Measurements from ENCODE around the gene KIR3DL2.
"Not testable (repeated sequence)": the region's sequence is repeated elsewhere in the genome, so short reads cannot be mapped to it uniquely, and the experiment has no call there.

The KIR3DL2 gene

DNA sequence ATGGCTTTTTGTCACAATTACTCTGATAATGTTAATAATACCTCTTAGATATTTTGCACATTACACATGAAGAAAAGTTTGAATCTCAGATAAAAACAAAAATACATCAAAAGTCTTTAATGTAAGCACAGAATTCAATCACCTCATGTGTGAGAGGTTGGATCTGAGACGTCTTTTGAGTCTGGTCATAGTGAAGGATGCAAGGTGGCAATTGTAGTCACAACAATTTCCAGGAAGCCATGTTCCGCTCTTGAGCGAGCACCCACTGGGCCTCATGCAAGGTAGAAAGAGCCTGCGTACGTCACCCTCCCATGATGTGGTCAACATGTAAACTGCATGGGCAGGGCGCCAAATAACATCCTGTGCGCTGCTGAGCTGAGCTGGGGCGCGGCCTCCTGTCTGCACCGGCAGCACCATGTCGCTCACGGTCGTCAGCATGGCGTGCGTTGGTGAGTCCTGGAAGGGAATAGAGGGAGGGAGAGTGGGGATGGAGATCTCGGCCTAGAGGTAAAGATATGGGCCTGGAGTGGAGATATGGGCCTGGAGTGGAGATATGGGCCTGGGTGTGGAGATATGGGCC lies at the start of gene KIR3DL2:
KIR3DL2 (plus strand) TSS at position 383 of the 580 bp plus-strand sequence; CDS start at position 416, 33 bp downstream.
- H3K27ac Mint-ChIP-seq; H3K27me3 Mint-ChIP-seq; H3K9me3 Mint-ChIP-seq; H3K36me3 Mint-ChIP-seq (ENCODE audit: low read depth); H3K4me1 Mint-ChIP-seq (ENCODE audit: low read depth); H3K4me3 Mint-ChIP-seq: not testable (repeated sequence)

DNA sequence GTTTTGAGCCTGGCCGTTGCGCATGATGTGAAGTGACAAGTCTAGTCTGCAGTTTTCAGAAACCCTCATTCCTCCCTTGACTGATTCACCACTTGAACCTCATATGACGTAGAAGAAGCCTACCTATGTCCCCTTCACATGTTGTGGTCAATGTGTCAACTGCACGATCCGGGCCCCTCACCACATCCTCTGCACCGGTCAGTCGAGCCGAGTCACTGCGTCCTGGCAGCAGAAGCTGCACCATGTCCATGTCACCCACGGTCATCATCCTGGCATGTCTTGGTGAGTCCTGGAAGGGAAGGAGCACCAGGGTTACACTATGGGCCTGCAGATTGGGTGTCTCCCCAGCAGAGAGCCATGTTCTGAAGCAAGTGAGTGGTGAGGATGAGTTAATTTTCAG lies 46.8 kb upstream of the KIR3DL2 start, which contains the start of gene KIR2DL4:
KIR2DL4 (plus strand) TSS at position 201 of the 400 bp plus-strand sequence; CDS start at position 243, 42 bp downstream.
- no peak within 1 kb of the TSS for H3K4me3 Mint-ChIP-seq
- H3K4me1 Mint-ChIP-seq (ENCODE audit: low read depth), result no peaks in the 10 kb centered on the region
- H3K36me3 Mint-ChIP-seq (ENCODE audit: low read depth), result no peaks in the 10 kb centered on the region
- peaks cover 30% of the 10 kb centered on the region for H3K27me3 Mint-ChIP-seq
- H3K27ac Mint-ChIP-seq, result no peak within 1 kb of the TSS
- H3K9me3 Mint-ChIP-seq, result peaks cover 5% of the 10 kb centered on the region

DNA sequence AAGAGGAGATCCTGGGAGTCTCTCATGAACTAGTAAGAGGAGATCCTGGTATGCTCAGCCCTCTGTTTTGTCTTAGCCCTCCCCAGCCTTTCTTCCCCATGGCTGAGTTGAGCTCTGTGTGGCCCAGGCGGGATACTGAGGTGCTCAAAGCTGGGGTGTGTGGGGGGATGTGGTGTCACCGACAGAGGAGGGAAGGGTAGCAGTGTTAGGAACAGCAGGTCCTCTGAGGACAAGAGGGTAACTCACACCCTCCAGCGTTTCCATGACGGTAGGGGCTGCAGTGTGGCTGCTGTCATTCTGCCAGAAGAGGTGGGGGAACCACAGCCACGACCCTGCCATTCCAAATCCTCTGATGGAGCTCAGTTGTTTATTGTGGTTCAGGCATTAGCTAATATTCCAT lies 46.1 kb upstream of the KIR3DL2 start:
- no peaks in the 10 kb centered on the region for H3K4me1 Mint-ChIP-seq (ENCODE audit: low read depth)
- no peak overlapping the region for H3K27ac Mint-ChIP-seq
- no peak overlapping the region for H3K4me3 Mint-ChIP-seq

DNA sequence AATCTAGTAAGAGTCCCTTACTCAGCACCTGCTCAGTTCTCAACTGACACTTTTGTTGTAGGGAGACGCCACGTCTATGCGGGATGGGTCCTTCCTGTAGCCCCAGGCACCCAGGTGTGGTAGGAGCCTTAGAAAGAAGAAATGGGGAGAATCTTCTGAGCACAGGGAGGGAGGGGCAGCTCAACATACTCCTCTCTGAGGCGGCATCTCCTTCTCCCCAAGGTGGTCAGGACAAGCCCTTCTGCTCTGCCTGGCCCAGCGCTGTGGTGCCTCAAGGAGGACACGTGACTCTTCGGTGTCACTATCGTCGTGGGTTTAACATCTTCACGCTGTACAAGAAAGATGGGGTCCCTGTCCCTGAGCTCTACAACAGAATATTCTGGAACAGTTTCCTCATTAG lies 45.7 kb upstream of the KIR3DL2 start:
- Mint-ChIP-seq H3K4me1 (ENCODE audit: low read depth) (no peaks in the 10 kb centered on the region), H3K36me3 (ENCODE audit: low read depth) (no peaks in the 10 kb centered on the region), H3K27me3 (peaks cover 20% of the 10 kb centered on the region), H3K4me3 (no peak overlapping the region), H3K9me3 (peaks cover under 1% of the 10 kb centered on the region), H3K27ac (no peak overlapping the region)

More for the DNA sequence above, 46.1 kb upstream of the KIR3DL2 start:
- H3K9me3 Mint-ChIP-seq, result peaks cover 5% of the 10 kb centered on the region
- H3K36me3 Mint-ChIP-seq (ENCODE audit: low read depth), result no peaks in the 10 kb centered on the region
- peaks cover 23% of the 10 kb centered on the region for H3K27me3 Mint-ChIP-seq

DNA sequence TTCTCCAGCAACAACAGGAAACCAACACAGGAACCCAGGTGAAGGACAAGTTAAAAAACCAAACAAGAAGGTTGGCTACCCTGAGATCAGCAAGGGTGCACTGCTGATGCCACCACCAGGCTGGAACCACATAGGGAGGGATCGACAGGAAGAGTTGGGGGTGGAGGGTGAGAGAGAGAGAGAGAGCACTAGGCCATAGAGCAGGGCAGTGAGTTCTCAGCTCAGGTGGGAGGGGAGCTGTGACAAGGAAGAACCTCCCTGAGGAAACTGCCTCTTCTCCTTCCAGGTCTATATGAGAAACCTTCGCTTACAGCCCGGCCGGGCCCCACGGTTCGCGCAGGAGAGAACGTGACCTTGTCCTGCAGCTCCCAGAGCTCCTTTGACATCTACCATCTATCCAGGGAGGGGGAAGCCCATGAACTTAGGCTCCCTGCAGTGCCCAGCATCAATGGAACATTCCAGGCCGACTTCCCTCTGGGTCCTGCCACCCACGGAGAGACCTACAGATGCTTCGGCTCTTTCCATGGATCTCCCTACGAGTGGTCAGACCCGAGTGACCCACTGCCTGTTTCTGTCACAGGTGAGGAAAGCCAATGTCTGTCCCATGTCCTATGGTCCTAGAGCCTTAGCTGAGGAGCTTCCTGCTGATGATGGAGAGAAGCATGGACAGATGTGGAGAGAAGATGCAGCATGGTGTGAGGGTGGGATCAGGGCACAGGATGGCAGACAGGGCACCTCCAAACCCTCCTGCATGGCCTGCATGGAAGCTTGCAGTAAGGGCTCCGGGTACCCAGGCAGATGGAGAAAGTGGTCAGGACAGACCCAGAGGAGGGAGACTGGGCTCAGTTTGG lies 44.4 kb upstream of the KIR3DL2 start:
- no peak overlapping the region for H3K27ac Mint-ChIP-seq
- no peak overlapping the region for H3K4me3 Mint-ChIP-seq
- H3K36me3 Mint-ChIP-seq (ENCODE audit: low read depth), result no peaks in the 10 kb centered on the region
- no peaks in the 10 kb centered on the region for H3K4me1 Mint-ChIP-seq (ENCODE audit: low read depth)
- no peaks in the 10 kb centered on the region for H3K9me3 Mint-ChIP-seq
- peaks cover 21% of the 10 kb centered on the region for H3K27me3 Mint-ChIP-seq

DNA sequence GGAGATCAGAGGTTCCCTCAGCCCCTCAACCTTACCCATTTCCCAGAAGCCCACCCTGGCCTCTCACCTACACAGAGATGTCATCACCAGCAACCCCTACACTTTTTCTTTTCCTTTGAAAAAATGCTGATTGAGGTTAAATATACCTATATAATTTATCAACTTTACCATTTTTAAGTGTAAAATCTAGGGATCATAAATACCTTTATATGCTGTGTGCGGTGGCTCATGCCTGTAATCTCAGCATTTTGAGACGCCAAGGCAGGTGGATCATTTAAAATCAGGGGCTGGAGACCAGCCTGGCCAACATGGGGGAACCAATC lies 43.8 kb upstream of the KIR3DL2 start:
- Mint-ChIP-seq H3K27me3 (peaks cover 19% of the 10 kb centered on the region), H3K27ac (no peak overlapping the region), H3K9me3 (no peaks in the 10 kb centered on the region), H3K36me3 (ENCODE audit: low read depth) (no peaks in the 10 kb centered on the region), H3K4me1 (ENCODE audit: low read depth) (no peaks in the 10 kb centered on the region), H3K4me3 (no peak overlapping the region)

DNA sequence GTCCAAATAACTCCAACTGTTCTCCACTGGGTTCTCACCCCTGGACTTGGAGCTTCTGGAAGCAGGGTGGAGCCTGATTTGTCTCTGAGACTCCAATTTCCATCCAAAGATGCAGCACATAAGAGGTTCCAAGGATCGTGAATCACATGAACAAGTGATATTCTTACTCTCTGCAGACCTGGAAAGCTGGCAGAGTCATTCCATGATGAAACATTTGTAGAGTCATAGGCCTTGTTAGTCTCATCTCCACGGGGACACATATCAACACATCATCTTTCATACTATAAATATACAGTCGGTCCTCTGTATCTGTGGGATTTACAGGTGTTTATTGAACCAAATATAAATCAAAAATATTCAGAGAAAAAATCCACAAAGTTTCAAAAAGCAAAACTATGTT lies 35.7 kb upstream of the KIR3DL2 start:
- H3K4me3 Mint-ChIP-seq; H3K36me3 Mint-ChIP-seq (ENCODE audit: low read depth); H3K9me3 Mint-ChIP-seq; H3K4me1 Mint-ChIP-seq (ENCODE audit: low read depth); H3K27ac Mint-ChIP-seq: not testable (repeated sequence)
- peaks cover 11% of the 10 kb centered on the region for H3K27me3 Mint-ChIP-seq

DNA sequence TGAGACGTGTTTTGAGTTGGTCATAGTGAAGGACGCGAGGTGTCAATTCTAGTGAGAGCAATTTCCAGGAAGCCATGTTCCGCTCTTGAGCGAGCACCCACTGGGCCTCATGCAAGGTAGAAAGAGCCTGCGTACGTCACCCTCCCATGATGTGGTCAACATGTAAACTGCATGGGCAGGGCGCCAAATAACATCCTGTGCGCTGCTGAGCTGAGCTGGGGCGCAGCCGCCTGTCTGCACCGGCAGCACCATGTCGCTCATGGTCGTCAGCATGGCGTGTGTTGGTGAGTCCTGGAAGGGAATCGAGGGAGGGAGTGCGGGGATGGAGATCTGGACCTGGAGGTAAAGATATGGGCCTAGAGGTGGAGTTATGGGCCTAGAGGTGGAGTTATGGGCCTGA lies 34.0 kb upstream of the KIR3DL2 start, which contains the start of gene KIR3DL1:
KIR3DL1 (plus strand) TSS at position 218 of the 400 bp plus-strand sequence.
- H3K4me3 Mint-ChIP-seq; H3K27ac Mint-ChIP-seq; H3K9me3 Mint-ChIP-seq; H3K4me1 Mint-ChIP-seq (ENCODE audit: low read depth); H3K36me3 Mint-ChIP-seq (ENCODE audit: low read depth): not testable (repeated sequence)
- H3K27me3 Mint-ChIP-seq, result peaks cover 12% of the 10 kb centered on the region

DNA sequence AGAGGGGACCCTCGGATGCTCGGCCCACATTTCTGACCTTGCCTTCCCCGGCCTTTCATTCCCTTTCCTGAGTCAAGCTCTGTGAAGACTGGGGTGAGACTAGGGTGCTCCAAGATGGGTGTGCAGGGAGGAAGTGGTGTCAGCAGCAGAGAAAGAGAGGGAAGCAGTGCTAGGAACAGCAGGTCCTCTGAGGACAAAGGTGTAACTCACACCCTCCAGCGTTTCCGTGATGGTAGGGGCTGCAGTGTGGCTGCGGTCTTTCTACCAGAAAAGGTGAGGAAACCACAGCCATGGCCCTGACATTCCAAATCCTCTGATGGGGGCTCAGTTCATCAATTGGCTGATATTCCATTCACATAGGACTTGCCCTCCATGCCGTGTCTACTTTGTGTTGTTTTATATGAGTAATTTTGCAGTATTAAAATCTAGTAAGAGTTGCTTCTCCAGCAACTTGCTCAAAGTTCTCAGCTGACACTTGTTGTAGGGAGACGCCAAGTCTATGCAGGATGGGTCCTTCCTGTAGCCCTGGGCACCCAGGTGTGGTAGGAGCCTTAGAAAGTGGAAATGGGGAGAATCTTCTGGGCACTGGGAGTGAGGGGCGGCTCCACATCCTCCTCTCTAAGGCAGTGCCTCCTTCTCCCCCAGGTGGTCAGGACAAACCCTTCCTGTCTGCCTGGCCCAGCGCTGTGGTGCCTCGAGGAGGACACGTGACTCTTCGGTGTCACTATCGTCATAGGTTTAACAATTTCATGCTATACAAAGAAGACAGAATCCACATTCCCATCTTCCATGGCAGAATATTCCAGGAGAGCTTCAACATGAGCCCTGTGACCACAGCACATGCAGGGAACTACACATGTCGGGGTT lies 32.3 kb upstream of the KIR3DL2 start:
- Mint-ChIP-seq H3K9me3 (no peaks in the 10 kb centered on the region), H3K4me1 (ENCODE audit: low read depth) (no peaks in the 10 kb centered on the region), H3K4me3 (no peak overlapping the region), H3K27me3 (peaks cover 3% of the 10 kb centered on the region), H3K36me3 (ENCODE audit: low read depth) (no peaks in the 10 kb centered on the region), H3K27ac (no peak overlapping the region)

DNA sequence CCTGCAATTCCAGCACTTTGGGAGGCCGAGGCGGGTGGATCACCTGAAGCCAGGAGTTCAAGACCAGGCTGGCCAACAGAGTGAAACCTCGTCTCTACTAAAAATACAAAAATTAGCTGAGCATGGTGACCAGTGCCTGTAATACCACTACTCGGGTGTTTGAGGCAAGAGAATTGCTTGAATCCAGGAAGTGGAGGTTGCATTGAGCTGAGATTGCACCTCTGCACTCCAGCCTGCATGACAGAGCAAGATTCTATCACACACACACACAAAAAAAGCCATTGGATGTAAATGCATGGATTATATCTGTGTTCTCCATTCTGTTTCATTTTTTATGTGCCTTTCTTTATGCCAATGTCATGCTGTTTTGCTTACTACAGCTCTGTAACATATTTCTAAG lies 25.8 kb upstream of the KIR3DL2 start:
- peaks cover 14% of the 10 kb centered on the region for H3K27me3 Mint-ChIP-seq
- not testable (repeated sequence) for H3K36me3 Mint-ChIP-seq (ENCODE audit: low read depth); H3K27ac Mint-ChIP-seq; H3K9me3 Mint-ChIP-seq; H3K4me3 Mint-ChIP-seq; H3K4me1 Mint-ChIP-seq (ENCODE audit: low read depth)

DNA sequence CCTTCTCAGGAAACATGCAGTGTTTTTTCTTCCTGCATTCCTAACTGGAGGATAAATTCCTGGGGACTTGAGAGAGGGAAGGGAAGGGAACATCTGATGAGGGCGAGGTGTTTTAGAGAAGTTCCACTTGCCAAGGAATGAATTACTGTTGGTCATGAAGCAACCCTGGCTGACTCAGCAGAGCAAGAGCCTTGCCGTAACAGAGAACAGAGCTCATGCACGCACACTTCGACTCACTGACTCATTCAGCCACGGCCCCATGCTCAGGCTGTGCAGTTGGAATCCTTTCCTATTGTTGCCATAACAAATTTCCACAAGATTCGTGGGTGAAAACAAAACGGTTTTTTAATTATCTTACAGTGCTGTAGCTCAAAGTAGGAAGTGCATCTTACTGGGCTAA lies 24.9 kb upstream of the KIR3DL2 start:
- H3K27ac Mint-ChIP-seq; H3K4me1 Mint-ChIP-seq (ENCODE audit: low read depth); H3K4me3 Mint-ChIP-seq; H3K9me3 Mint-ChIP-seq; H3K36me3 Mint-ChIP-seq (ENCODE audit: low read depth): not testable (repeated sequence)
- peaks cover 11% of the 10 kb centered on the region for H3K27me3 Mint-ChIP-seq

DNA sequence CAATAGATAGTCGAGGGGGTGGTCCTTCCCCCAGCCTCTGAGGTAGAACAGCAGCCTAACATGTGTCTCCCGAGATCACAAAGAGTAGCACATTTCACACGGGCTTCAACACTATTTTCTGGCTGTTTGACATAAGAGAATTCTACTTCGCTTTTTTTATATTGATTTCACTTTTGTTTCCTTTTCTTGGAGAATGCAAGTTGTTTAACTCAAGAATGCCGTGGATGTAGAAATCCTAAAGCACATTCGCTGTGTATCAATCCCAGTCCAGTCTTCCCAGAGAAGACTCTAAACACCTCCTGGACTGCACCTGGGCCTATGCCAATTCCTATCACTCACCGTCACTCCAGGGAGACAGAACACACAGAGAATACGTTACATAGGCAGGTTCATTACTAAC lies 22.2 kb upstream of the KIR3DL2 start:
- H3K27me3 Mint-ChIP-seq, result peaks cover 11% of the 10 kb centered on the region
- not testable (repeated sequence) for H3K36me3 Mint-ChIP-seq (ENCODE audit: low read depth); H3K9me3 Mint-ChIP-seq; H3K4me3 Mint-ChIP-seq; H3K4me1 Mint-ChIP-seq (ENCODE audit: low read depth); H3K27ac Mint-ChIP-seq

DNA sequence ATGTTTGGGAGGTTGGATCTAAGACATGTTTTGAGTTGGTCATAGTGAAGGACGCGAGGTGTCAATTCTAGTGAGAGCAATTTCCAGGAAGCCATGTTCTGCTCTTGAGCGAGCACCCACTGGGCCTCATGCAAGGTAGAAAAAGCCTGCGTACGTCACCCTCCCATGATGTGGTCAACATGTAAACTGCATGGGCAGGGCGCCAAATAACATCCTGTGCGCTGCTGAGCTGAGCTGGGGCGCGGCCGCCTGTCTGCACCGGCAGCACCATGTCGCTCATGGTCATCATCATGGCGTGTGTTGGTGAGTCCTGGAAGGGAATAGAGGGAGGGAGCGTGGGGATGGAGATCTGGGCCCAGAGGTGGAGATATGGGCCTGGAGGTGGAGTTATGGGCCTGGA lies 17.7 kb upstream of the KIR3DL2 start, which contains the start of gene KIR2DS4:
KIR2DS4 (plus strand) TSS at position 181 of the 400 bp plus-strand sequence.
- not testable (repeated sequence) for H3K36me3 Mint-ChIP-seq (ENCODE audit: low read depth); H3K9me3 Mint-ChIP-seq; H3K4me3 Mint-ChIP-seq; H3K27me3 Mint-ChIP-seq; H3K4me1 Mint-ChIP-seq (ENCODE audit: low read depth); H3K27ac Mint-ChIP-seq

DNA sequence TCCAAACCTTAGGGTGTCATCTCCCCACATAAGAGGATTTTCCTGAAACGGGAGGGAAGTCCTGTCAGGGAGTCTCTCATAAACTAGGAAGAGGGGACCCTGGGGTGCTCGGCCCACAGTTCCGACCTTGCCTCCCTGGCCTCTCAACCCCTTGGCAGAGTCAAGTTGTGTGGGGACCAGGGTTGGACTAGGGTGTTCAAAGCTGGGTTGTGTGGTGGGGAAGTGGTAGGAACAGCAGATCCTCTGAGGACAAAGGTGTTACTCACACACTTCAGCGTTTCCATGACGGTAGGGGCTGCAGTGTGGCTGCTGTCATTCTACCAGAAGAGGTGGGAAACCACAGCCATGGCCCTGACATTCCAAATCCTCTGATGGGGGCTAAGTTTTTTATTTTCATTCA lies 15.1 kb upstream of the KIR3DL2 start:
- not testable (repeated sequence) for H3K4me3 Mint-ChIP-seq; H3K27ac Mint-ChIP-seq; H3K27me3 Mint-ChIP-seq; H3K9me3 Mint-ChIP-seq; H3K4me1 Mint-ChIP-seq (ENCODE audit: low read depth); H3K36me3 Mint-ChIP-seq (ENCODE audit: low read depth)

DNA sequence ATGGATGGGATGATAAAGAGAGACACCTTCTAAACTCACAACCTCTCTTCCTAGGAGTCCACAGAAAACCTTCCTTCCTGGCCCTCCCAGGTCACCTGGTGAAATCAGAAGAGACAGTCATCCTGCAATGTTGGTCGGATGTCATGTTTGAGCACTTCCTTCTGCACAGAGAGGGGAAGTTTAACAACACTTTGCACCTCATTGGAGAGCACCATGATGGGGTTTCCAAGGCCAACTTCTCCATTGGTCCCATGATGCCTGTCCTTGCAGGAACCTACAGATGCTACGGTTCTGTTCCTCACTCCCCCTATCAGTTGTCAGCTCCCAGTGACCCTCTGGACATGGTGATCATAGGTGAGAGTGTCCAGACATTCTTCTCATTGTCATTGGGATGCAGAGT lies 12.7 kb upstream of the KIR3DL2 start:
- not testable (repeated sequence) for H3K4me1 Mint-ChIP-seq (ENCODE audit: low read depth); H3K27me3 Mint-ChIP-seq; H3K9me3 Mint-ChIP-seq; H3K27ac Mint-ChIP-seq; H3K4me3 Mint-ChIP-seq; H3K36me3 Mint-ChIP-seq (ENCODE audit: low read depth)
